Anterior cingulate cortex (tissue), 58 donors: Measurements from ENCODE around the gene RSAD1.

Experiments used
- DNase-seq, 58 donors: peaks; one replicate each; lab custom pipeline; 2025; lab: John Stamatoyannopoulos, UW

The RSAD1 gene

DNA sequence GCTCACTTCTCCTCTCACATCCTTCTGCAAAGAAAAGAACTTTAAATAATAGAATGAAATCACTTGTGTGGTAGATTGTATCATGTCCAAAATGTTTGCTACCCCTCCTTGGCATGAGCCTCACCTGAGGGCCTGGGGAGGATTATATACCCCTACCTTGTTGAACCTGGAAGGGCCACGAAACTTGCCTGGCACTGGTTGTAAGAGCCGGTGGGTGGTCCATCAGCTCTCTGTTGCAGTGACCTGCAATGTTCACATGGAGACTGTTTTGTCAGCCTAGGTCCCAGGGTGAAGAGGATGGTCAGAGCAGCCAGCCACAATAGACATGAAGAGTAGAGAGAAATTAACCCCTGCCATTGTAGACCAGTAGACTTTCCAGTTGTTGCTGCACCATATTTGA lies 10.2 kb downstream of the RSAD1 start:
- DNase-seq, result no peak

DNA sequence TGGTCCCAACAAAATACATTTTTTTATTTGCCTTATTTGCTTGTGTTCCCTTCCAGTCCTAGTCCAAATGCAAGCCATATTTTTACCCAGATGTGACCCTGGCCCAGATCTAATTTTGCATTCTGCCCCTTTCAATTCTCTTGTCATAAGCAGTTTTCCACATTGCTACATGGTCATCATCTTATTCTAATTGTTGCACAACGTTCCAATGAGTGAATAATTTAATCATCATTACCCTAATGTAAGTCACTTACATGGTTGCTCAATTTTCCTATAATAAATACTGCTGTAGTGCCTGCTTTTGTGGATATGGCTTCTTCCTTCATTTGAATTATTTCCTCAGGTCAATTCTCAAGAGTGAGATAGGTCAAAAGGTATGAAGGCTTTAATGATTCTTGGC lies 12.8 kb downstream of the RSAD1 start:
- DNase-seq, result no peak

DNA sequence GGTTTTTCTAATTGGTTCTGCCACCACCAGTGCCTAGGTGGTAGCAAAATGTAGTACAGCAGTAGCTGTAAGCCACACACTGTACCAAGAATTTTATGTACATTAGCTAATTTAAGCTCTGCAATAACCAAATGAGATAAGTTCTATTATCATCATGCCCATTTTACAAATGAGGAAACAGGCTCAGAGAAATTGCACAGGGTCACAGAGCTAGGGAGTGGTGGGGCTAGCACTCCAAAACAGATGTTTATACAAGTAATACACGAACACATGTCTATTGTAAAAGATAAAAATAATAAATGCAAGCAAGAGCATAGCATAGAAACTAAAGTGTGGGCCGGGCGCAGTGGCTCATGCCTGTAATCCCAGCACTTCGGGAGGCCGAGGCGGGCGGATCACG lies 13.6 kb downstream of the RSAD1 start:
- peak in 1 of 58 donors; percentile 36 for DNase-seq

DNA sequence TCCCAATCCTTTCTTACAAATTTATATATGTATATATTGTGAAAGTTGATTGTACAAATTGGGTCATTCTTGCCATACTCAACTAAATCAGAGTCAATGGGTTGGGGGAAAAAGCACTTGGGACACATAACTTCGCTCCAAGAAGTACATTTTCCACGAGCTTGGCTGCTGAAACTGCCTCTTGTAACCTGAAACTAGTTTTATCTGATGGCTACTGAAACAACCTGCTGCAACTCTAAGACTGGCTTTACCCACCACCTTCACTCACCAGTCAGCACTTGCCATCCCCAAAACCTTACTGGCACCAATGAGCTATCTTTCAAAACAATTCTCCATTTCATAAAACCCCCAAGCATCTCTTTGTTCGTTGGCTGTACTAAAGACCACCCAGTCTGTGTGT lies 15.1 kb downstream of the RSAD1 start:
- no peak for DNase-seq

DNA sequence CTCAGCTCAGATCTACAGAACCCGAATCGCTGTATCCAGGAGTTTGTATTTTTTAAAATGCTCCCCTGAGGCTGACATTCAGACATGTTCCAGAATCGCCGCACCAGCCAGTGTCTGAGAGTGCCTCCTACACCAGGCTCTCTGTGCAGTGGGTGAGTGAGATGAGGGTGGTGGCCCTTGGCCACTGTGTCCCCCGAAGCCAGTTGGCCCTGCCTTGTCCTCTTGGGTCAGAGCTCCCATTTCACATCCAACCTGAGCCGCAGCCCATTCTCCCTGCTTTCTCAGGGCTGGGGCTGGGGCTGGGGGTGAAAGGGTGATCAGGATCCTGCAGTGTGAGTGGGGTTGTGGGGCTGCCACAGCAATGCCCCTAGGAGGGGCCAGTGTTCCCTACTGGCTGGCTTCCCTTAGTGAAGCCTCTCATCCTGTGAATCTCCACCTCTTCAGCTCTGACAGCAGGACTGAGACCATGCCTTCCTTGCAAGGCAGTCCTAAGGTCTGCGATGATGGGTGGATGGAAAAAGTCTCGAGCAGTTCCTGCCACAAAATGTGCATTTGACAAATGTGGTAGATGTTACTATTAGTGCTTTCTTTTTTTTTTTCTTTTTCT lies 16.7 kb downstream of the RSAD1 start:
- no peak for DNase-seq

DNA sequence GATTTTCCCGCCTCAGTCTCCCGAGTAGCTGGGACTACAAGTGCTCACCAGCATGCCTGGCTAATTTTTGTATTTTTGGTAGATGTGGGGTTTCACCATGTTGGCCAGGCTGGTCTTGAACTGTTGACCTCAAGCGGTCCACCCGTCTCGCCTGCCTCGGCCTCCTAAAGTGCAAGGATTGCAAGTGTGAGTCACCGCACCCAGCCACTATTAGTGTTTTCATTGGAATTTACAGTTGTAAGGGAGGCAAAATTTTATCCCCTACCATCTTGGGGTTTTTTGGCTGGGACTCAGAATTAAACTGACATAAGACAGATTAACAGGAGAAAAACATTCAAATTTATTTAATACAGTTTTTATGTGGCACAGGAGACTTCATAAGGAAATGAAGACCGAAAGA lies 17.3 kb downstream of the RSAD1 start:
- DNase-seq, result no peak

DNA sequence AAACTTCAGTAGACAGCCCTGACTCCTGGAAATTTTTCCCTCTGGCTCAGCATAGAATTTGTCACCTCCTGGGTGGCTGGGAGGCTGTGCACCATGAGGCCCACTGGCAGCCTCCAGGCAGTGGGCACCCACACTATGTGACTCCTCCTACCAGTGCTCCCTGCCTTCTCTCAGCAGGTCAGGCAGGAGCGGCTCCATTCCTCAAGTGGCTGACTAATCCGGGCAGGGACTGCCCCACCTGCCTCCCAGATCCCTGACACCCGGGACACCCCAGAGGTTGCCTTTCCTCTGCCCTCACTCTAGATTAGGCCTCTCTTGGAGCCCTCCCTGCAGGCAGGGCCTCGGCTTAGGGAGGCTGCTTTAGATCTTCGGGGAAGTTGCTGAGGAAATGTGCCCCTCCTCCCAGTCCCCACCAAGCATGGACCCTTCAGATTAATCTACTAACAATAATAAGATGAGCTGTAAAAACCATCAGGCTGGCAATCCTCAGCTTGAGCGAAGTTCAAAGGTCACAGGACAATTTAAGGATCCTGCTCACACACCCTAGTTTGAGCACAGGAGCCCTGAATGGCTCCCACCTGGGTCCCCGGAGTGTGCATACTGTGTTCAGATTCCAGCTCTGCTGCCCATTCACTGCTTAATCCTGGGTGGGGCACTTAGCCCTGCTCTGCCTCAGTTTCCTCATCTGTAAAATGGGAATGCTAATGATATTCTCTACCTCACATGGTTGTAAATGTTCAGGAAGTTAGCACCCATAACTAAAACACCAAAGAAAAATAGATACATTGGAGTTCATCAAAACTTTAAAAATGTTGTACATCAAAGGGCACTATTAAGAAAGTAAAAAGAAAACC lies 19.6 kb downstream of the RSAD1 start:
- no peak for DNase-seq

DNA sequence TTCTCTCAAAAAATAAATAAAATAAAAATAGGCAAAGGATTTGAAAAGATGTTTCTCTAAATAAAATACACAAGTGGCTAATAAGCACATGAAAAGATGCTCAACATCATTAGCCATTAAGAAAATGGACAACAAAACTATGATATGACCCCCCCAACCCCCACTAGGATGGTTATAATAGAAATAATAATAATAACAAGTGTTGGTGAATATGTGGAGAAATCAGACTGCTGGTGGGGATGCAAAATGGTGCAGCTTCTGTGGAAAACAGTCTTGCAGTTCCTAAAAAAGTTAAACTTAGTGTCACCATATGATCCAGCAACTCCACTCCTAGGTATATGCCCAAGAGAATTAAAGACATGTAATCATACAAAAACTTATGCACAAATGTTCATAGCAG lies 20.6 kb downstream of the RSAD1 start:
- DNase-seq, result no peak

DNA sequence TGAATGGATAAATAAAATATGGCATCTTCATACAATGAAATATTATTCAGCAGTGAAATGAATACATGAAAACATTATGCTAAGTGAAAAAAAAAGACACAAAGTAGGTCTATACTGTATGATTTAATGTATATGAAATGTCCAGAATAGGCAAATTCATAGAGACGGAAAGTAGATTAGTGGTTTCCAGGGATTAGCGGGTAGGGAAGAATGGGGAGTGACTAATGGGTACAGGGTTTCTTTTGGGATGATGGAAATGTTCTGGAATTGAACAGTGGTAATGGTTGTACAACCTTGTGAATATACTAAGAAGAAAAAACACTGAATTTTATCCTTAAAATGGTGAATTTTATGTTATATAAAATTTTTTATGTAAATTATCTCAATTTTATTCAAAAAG lies 21.1 kb downstream of the RSAD1 start:
- DNase-seq, result no peak

DNA sequence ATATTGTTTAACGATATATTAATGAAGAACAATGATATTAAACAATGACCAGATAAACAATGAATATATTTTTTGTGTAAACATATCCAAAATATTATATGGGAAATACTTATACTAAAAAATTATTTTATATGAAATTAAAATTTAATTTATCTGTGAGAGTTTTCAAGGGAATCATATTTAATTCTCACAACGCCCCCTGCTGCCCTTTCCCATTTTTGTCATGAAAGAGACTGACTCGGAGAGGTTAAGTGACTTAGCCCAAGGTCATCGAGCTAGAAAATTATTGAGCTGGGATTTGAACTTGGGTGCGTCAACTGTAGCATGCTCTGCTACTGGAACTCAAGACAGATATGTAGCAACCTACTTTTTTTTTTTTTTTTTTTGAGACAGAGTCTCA lies 22.4 kb downstream of the RSAD1 start:
- DNase-seq, result no peak

DNA sequence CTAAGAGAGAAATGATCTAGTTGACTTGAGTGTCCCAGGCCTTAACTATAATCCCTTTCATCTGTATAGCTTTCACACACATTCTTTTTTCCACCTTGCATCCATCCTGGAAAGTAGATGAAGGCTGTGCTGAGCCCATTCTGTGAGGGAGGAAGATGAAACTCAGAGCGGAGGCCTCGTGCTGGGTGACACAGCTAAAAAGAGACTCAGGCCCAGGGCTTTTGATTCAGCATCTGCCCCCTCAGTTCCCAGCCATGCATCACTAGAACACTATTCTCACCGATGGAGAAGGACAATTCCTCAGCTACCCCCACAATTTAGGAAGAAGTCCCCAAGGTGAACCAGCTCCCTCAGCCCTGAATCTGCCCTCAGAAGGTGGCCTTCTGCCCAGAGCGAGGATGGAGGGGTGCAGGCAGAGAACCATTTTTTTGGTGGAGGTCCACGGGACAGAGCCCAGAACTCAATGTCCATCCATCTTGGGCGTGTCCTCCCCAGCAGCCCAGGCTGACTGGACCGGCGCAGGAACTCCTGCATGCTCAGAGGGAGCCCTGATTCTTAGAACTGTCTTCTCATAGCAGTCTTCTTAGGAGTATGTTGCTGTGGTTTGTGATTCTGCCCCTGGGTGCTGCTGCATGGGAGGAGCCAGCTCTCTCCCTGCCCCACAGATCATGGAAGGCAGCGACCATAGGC lies 23.8 kb downstream of the RSAD1 start:
- no peak for DNase-seq

DNA sequence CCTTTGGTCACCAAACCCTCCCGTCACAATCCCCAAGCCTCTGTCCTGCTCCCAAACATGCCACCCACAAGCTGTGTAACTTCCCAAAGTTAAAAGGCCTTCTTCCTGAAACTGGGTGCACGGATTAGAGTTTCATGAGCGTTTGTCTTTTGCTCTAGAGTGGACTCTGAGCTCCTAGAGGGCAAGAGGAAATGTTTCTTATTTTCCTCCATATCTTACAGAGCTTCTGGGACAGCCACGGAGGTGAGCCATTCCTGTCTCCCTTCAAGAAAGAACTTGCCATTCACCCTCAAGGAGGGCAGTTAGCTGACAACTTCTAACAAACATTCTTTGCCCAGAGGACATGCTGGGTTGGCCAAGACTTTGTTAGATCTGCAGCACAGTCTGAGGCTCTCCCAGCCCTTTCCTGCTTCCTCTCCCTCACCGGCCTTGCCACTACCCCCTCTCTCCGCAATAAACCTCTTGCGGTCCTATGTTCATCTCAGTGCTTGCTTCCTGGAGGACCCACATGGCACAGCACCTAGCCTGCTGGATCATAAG lies 27.0 kb downstream of the RSAD1 start:
- no peak for DNase-seq

DNA sequence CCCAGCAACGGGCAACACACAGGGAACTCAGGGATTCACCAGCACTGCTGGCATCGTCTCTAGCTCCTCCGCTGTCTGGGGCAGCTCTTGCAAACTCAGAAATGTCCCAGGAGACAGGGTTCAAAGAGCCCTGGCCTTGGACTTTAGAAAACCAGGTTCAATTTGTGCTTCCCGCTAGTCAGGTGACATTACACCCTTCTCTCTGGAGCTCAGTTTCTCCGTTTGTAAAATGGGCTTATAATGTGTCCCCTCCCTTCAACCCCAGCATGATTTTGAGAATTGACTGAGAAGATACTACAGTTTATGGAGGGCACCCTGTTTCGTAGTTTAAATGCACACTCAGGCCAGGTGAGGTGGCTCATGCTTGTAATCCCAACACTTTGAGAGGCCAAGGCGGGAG lies 27.6 kb downstream of the RSAD1 start:
- DNase-seq, result no peak

DNA sequence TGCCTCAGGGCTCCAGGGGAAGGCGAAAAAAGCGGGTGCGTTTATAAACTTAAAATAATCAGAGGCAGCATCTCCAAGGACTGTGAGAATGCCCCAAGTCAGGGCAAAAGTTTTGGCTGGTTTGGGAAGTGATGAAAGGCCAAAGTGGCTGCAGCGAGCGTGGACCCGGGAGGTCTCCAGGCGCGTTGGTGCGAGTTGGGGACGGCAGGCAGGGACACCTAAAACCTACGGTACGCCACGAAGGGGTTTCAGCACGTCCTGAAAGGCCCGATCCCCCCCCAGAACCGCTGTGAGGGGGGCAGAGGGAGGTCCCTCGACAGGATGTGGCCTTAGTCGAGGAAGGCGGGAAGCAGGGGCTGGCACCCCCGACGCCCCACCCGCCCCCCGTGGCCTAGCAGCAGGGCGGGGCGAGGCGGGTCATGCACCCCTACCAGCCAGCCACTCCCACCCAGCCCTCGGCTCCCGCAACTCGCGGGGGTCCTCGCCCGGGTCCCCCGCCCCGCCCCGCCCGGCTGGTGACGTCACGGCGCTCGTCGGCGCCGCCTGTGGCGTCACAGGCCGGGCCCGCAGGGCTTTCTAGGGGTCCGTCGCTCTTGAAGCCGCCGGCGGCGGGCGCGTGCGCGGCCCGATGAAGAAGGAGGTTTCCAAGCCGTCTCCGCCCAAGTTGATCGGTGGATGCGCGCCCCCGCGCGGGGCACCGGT lies 29.4 kb downstream of the RSAD1 start, which contains the start of gene MYCBPAP:
Gene MYCBPAP (plus strand): TSS at position 569 of the 702 bp plus-strand sequence. CDS start 236 bp downstream, outside the sequence.
- peak in 53 of 58 donors; percentile 31 to 85 (median 70) for DNase-seq

DNA sequence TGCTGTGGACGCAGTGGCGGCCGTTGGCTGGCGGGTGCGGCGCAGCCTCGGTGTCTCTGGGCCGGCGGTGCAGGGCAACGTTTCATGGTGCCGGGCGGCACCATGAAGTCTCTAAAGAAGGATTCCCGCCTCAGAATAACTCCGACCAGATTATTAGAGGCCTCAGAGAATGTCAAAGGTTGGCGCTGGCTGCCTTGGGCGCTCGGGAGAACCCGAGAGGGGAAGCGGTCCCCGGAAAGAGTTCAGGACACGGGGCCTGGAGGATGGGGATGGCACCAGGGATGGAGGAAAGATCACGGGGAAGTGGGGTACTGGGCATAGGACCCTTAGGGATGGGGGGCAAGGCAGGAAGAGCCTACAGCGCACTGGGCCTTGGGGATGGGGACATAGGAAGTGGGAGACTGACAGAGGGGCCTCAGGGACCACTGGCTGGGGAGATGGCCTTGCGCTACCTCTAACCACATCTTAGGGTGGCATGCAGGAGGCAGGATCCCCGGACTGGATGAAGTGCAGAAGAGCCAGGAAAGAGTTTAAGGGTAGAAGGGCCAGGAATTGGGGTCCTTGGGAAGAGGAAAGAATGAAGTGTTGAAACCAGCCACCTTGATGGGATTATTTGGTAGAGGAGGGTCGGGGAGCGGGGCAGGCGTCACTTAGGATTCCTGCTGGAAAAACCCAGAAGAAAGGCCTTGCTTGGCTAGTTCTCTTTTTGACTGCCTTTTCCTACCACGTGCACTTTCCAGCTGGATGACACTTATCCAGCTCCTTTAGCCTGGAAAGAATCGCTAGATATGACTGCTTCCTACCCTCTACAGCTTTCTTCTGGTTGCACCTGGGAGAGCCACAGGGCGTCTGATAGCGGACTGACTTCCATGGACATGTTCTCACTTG lies 30.2 kb downstream of the RSAD1 start:
- peak in 3 of 58 donors; percentile 15 to 42 (median 17) for DNase-seq

DNA sequence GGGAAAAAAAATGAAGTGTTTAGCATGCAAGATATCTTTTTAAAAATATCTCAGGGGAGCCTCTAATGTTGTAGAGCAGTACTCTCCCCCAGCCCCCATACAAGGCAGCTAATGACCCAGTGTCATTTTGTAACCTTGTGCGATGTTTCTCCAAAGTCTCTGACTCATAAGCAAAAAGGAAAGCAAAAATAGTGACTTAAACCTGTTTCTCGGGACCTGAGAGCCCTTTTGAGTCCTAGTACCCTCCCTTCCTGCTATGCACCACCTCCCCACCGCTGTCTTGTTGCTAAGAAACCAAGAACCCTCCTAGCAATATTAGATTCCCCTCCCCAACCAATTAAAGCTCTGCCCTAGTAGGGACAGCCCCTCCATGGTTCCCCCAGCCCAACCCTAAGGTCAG lies 32.4 kb downstream of the RSAD1 start:
- no peak for DNase-seq

DNA sequence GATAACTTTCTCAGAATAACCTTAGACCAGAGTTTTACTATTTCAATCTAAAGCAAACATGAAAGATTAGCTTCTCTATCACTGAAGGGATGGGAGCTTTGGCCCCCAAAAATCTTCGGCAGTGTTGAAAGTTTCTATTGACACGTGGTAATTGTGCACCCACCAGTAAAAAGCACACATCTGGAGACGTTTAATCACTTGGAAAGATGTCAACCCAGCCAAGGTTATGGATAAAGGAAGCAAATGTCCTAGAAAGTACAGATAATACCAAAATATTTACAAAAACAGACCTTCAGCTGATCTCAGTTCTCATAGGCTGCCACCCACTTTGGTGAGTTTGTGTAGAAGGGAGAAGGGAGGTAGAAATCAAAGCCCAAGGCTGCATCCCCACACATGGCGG lies 34.8 kb downstream of the RSAD1 start:
- DNase-seq, result no peak

DNA sequence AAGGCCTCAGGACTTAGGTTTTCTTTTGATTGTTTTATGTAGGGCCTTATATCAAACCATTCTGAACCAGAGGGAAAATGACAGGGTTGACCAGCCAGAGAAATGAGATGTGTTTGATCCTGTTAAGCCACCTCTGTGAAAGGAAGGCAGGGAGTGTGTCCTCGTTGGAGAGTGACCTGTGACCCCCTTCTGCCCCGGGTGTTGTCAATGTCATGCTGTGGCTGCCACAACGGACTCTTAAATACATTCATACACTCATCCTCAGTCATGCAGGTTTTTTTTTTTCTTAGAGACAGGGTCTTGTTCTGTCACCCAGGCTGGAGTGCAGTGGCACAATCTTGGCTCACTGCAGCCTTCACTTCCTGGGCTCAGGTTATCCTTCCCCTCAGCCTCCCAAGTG lies 35.7 kb downstream of the RSAD1 start:
- no peak for DNase-seq

DNA sequence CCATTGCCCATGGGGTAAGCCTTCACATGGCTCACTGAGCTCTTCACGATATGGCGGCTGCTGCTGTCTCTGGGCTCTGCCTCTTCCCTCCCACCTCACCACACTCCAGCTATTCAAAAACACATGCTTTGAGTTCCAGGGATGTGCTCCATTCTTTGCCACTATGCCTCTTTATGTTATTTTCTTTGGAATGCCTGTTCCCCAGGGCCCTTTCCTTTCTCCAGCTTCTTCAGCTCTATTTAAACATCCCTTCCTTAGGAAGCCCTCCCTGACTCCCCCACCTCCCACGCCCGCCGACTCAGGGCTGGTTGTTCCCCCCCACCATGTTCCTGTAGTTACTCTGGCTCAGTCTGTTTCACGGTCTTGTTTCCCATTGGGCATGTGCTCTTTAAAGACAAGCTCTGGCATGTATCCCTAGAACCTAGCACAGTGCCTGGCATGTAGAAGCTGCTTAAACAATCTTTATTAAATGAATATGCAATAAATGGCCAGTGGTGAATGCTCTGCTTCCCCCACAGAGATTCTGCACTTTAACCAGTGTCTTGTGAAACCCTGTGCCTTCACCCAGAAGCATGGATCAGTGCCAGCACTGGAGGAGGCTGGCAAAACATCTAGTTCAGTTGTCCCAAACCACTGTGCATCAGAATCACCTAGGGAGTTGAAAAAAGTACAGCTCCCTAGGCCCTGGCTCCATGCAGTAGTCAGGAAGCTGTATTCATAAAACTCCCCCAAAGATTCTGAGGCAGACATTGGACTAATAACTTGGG lies 36.5 kb downstream of the RSAD1 start:
- no peak for DNase-seq
